Right lobe of liver (tissue), 6 donors: ENCODE data around the gene CEP170B. TPM values are rescaled to one million over a fixed set of nuclear protein-coding genes. Genes with fewer than 3 reads are reported as not detected.

Experiments
- ATAC-seq, 4 donors: fragments of 200-7000 bp; cut with Tn5 transposase; one replicate each; pipeline ENCODE4 v1.9.1; 2020; ENCODE audit warnings: mild to moderate bottlenecking in 4 of 4, moderate library complexity in 4 of 4
- DNase-seq, 3 donors: peaks; one replicate each; pipeline ENCODE4 v3.0.0-alpha.2; 2020
- H3K27ac ChIP-seq, 3 donors: fragments of 200-600 bp; one replicate each; pipeline ENCODE4 v1.8.0; 2022
- H3K27me3 ChIP-seq, 2 donors: fragments of 200-600 bp; one replicate each; pipeline ENCODE4 v1.8.0; 2022
- H3K36me3 ChIP-seq, 4 donors: fragments of 200-600 bp; sonication (generic) in 1 of 4; one replicate each; pipeline versions ENCODE4 v1.5.1 to v1.8.0; 2017 to 2022; ENCODE audit warnings: control low read depth in 1 of 4
- H3K4me1 ChIP-seq, 4 donors: fragments of 200-600 bp; sonication (generic) in 1 of 4; one replicate each; pipeline versions ENCODE4 v1.5.1 to v1.8.0; 2017 to 2022; ENCODE audit warnings: control low read depth in 1 of 4
- H3K4me3 ChIP-seq, 3 donors: fragments of 200-600 bp; one replicate each; pipeline ENCODE4 v1.8.0; 2022
- H3K9me3 ChIP-seq, 4 donors: fragments of 200-600 bp; sonication (generic) in 1 of 4; one replicate each; pipeline versions ENCODE4 v1.5.1 to v1.8.0; 2017 to 2022; ENCODE audit warnings: control low read depth in 1 of 4
- POLR2A ChIP-seq: fragments of 450-650 bp; IDR thresholded peaks from one replicate; pipeline ENCODE4 v1.6.1; 2017; ENCODE audit warnings: antibody characterized with exemption, mild to moderate bottlenecking
- WGBS: methylation state at CpG from one replicate; pipeline ENCODE4 v1.1.6; 2018; ENCODE audit warnings: low coverage, low lambda C conversion rate; ENCODE audit not compliant: insufficient coverage; ENCODE audit errors: missing lambda C conversion rate; 5-methylcytosine and 5-hydroxymethylcytosine counted together
- intact Hi-C, 2 donors: fragments of 100-400 bp; cut with DNase I; formaldehyde crosslinking; loops; one replicate each; pipeline versions ENCODE4 v1.11.2 to v1.14.1; 2022
- total RNA-seq, 6 experiments: library from RNA; depleted of rRNA in 2 of 6; stranded (reverse); fragments of >200 nt in 2 of 6; fragmentation: NEBNext Ultra II Directional in 3 of 6; extraction: Animal tissue kit (Norgen Biotek cat#: 25700) in 3 of 6; gene quantifications; one replicate each; pipeline versions ENCODE4 v1.1.0 to v1.2.4, GENCODE V29; 2016 to 2023
- TF ChIP-seq, protein P1 (sequence below), 4 donors: fragments of 200-600 bp in 3 of 4; fragments of 450-650 bp in 1 of 4; IDR thresholded peaks; one replicate each; pipeline versions ENCODE4 v1.5.1 to v1.8.0; 2016 to 2022; ENCODE audit warnings: antibody characterized with exemption in 4 of 4, mild to moderate bottlenecking in 2 of 4
- donor health status: DM: no; HTN: yes; CAD: no.
- donor health status: DM: no; HTN: no; CAD: no.
- donor health status: DM: no; HTN: no; CAD: no.
- donor health status: DM: no; HTN: yes; CAD: no.
- donor health status: DM: no; HTN: yes; CAD: no.

Gene CEP170B
- total RNA-seq, 6 experiments from 2014 or later: 13.2 to 22.4 (median 16.8) TPM

DNA sequence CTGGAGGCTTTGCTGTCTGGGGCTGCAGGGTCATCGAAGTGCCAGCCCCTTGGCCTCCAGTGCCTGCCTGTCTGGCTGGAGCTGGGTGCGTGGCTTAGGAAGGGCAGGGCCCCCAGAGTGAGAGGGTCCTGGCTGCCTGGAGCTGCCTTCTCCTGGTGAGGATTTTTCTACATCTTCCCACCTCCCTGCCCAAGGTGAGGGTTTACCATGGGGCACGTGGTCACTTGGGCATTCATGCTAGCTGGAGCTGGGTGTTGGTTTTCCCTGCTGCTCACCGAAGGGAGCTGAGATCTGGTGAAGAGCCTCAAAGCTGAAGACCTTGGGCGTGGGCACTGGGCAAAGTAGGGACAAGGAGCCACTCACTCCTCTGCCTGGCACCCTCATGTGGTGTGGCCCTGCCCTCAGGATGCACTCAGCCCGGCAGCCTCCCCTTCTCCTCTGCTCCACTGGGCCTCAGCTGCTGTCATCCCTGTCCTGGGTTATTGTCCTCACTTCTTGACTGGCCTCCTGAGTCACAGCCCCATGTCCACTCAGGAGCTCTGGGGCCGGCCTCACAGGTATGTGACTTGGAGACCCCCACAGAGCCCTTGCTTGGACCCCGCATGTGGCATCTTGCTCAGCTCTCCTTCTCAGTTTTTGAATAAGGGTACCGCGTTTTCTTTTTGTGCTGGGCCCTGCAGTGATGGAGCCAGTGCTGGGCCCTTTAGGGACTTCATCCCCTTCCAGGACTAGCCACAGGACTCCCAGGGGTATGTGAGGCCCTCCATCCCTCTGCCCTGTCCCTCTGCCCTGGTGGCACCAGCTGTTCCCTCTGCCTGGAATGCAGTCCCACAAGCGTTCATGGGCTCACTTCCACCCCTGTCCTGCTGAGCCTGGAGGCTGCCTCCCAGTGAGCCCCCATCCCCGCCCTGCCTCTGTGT, 1.6 kb downstream of the CEP170B start:
- H3K36me3 ChIP-seq: no peaks in the 10 kb centered on the region
- no peak for TF ChIP-seq POLR2A
- TF ChIP-seq, protein P1, sequence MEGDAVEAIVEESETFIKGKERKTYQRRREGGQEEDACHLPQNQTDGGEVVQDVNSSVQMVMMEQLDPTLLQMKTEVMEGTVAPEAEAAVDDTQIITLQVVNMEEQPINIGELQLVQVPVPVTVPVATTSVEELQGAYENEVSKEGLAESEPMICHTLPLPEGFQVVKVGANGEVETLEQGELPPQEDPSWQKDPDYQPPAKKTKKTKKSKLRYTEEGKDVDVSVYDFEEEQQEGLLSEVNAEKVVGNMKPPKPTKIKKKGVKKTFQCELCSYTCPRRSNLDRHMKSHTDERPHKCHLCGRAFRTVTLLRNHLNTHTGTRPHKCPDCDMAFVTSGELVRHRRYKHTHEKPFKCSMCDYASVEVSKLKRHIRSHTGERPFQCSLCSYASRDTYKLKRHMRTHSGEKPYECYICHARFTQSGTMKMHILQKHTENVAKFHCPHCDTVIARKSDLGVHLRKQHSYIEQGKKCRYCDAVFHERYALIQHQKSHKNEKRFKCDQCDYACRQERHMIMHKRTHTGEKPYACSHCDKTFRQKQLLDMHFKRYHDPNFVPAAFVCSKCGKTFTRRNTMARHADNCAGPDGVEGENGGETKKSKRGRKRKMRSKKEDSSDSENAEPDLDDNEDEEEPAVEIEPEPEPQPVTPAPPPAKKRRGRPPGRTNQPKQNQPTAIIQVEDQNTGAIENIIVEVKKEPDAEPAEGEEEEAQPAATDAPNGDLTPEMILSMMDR (IDR thresholded peaks at IDR 0.05): no peak
- no CpG with 5 or more reads among the region's 12 CpGs for WGBS
- H3K27ac ChIP-seq: no peak overlapping the region
- peak in 1 of 3 donors; percentile 17 for DNase-seq
- H3K4me3 ChIP-seq: peak overlapping the region; percentile 57 to 79 (median 64)
- intact Hi-C loops: loop anchor here in 1 of 2 donors (5.0 kb wide), 1 partner anchor 34 kb away; no protein-coding TSS in a partner anchor
- H3K27me3 ChIP-seq: no peaks in the 10 kb centered on the region
- H3K9me3 ChIP-seq: no peaks in the 10 kb centered on the region
- H3K4me1 ChIP-seq: peaks cover 0 to 8% (median 4%) of the 10 kb centered on the region in 4 donors
- no peak for ATAC-seq

DNA sequence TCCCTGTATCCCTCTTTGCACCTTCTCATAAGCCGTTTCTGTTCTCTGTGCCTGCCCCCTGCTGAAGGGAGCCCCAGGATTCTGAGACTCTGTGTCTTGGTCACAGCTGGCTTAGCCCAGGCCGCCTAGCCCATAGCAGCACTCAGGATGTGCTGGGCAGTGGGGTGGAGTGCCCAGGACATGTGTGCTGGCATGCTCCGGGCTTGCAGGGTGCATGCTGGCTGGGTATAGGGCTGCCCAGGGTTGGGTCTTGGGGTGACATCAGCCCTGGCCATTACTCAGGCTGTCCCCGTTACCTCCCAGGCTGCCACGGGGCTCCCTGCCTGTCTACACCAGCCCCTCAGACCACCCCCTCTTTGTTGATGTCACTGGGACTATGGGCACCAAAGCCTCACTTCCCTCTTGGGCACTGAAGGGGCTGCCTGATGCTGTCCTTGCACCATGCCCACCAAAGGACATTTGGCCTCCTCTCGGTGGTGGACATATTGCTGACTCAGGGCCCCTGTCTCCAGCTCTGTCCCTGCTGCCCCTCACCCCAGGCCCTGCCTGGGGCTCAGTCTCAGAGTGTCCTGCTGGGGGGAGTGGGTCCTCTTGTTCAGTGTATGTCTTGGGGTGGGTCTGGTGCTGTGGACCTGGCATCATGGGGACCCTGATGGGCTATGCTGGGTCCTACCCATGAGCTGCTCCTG, 2.4 kb downstream of the CEP170B start:
- Histone ChIP-seq H3K9me3 (no peaks in the 10 kb centered on the region), H3K27ac (no peak overlapping the region), H3K4me3 (no peak overlapping the region), H3K4me1 (peaks cover 0 to 10% (median 5%) of the 10 kb centered on the region in 4 donors), H3K27me3 (no peaks in the 10 kb centered on the region), H3K36me3 (no peaks in the 10 kb centered on the region)
- DNase-seq: no peak
- no peak for ATAC-seq
- TF ChIP-seq, protein P1 (IDR thresholded peaks at IDR 0.05): no peak
- no peak for TF ChIP-seq POLR2A
- WGBS: 17% methylated on average over 1 of the region's 6 CpGs
- intact Hi-C loops: loop anchor here in 1 of 2 donors (5.0 kb wide), 1 partner anchor 35 kb away; no protein-coding TSS in a partner anchor

DNA sequence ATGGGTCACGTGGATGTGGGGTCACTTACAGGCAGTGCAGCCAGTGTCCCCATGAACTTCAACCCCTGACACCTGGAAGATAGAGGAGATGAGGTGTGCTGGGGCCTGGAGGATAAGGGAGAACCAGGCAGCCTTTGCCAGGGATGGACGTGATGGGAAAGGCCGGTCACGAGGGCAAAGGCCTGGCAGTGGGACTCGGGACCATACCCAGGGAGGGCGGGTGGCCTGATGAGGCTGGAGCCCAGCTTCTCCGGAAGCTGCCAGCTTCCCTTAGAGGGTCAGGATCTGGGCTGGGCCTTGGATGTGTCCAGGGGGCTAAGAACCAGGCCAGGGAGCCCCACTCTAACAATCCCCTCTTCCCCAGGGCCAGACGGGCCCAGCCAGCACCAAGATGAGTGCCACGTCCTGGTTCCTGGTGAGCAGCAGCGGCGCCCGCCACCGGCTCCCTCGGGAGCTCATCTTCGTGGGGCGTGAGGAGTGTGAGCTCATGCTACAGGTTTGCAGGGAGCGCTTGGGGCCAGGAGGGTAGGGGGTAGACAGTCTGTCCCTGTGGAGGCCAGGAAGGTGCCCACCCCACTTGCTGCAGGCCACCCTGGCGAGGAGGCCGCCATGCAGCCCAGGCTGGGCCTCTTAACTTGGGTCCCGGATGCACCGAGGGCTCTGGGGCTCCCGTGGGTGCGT, 3.1 kb downstream of the CEP170B start:
- intact Hi-C loops: loop anchor here in 1 of 2 donors (5.0 kb wide), 1 partner anchor 36 kb away; no protein-coding TSS in a partner anchor
- 64% methylated on average over 7 of the region's 23 CpGs for WGBS
- Histone ChIP-seq H3K27me3 (no peaks in the 10 kb centered on the region), H3K36me3 (no peaks in the 10 kb centered on the region), H3K27ac (no peak overlapping the region), H3K4me1 (peaks cover 0 to 15% (median 7%) of the 10 kb centered on the region in 4 donors), H3K9me3 (no peaks in the 10 kb centered on the region), H3K4me3 (no peak overlapping the region)
- ATAC-seq: no peak
- peak in 2 of 3 donors; percentile 20 to 47 for DNase-seq
- no peak for TF ChIP-seq POLR2A
- TF ChIP-seq, protein P1 (IDR thresholded peaks at IDR 0.05): no peak

DNA sequence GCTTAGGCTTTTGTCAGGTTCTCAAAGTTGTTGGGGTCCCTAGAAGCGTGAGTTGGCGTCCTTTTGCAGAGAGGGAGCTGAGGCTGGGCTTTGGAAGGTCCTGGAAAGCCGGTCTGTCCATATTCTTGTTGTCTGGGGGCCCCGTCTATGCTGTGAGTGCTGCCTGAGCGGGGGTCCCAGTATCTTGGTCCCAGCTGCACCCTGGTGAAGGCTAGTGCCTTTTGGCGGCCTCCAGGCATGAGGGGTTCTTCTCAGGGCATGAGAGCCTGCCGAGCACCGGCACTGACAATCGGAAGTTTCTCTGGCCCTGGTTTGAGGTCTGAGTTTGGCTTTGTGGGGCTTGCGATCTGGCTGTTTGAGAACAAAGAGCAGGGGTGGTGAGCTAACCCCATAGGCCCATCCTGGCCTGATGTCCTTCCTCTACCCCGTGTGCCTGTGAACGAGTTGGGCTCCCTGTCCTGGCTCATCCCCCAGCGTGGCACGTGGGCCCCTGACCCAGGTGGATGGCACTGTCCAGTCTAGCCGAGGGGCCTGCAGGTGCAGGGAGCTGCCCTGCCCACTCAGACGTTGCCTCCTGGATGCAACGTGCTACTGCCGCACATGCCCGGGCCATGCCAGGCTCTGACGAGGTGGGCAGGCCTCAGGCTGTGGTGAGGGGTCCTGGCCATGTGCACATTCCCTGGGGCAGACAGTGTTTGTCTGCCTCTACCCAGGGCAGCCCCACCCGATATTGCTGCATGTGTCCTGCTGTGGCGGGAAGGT, 3.9 kb downstream of the CEP170B start:
- H3K9me3 ChIP-seq: no peaks in the 10 kb centered on the region
- H3K4me1 ChIP-seq: peaks cover 0 to 23% (median 11%) of the 10 kb centered on the region in 4 donors
- no peak overlapping the region for H3K4me3 ChIP-seq
- intact Hi-C loops: loop anchor here in 1 of 2 donors (5.0 kb wide), 1 partner anchor 37 kb away; no protein-coding TSS in a partner anchor
- H3K36me3 ChIP-seq: no peaks in the 10 kb centered on the region
- H3K27me3 ChIP-seq: no peaks in the 10 kb centered on the region
- DNase-seq: peak in 1 of 3 donors; percentile 44
- TF ChIP-seq, protein P1 (IDR thresholded peaks at IDR 0.05): no peak
- no peak for TF ChIP-seq POLR2A
- no peak overlapping the region for H3K27ac ChIP-seq
- WGBS: 90% methylated on average over 7 of the region's 22 CpGs
- ATAC-seq: no peak
